ENCODE results near the gene KIF6. TPM values are rescaled to one million over a fixed set of nuclear protein-coding genes. Genes with fewer than 3 reads are reported as not detected.

Gene KIF6
- polyA plus RNA-seq, 1 donor (not counting 4 experiments of a cell fraction or from before 2014, with no cell fraction given) = 0.14 TPM

- Histone ChIP-seq H3K9ac (ENCODE audit: control insufficient read depth, extremely low read depth, insufficient read depth, low read length) (no peak overlapping the region), H3K4me2 (ENCODE audit: control insufficient read depth, extremely low read depth, insufficient read depth, low read depth, low read length) (no peak overlapping the region), H3K27me3 (ENCODE audit: control insufficient read depth, extremely low read depth, insufficient read depth, low read length) (peaks cover 11% of the 10 kb centered on the region), H3K79me2 (ENCODE audit: control insufficient read depth, insufficient read depth, low read length) (no peaks in the 10 kb centered on the region), H3K9me3 (ENCODE audit: control insufficient read depth, low read depth, low read length) (no peaks in the 10 kb centered on the region), H3K4me3 (ENCODE audit: control insufficient read depth in 2 of 3, extremely low read depth in 1 of 3, insufficient read depth in 2 of 3, low read depth in 1 of 3, low read length in 3 of 3) (no peak overlapping the region), H2AFZ (ENCODE audit: control insufficient read depth, low read length) (no peak overlapping the region), H4K20me1 (ENCODE audit: control insufficient read depth, extremely low read depth, insufficient read depth, low read length) (no peaks in the 10 kb centered on the region), H3K9me1 (ENCODE audit: control insufficient read depth, extremely low read depth, insufficient read depth, low read length) (no peaks in the 10 kb centered on the region), H3K27ac (ENCODE audit: control insufficient read depth, insufficient read depth, low read length) (no peak overlapping the region), H3K36me3 (ENCODE audit: control insufficient read depth in 2 of 2, extremely low read depth in 1 of 2, insufficient read depth in 2 of 2, low read length in 2 of 2) (no peaks in the 10 kb centered on the region), H3K4me1 (ENCODE audit: control insufficient read depth, extremely low read depth, insufficient read depth, low read length) (no peaks in the 10 kb centered on the region)
- no peak for FAIRE-seq
- TF ChIP-seq EZH2 (IDR thresholded peaks at IDR 0.05; ENCODE audit: low read length) = no peak
- TF ChIP-seq, protein P1, sequence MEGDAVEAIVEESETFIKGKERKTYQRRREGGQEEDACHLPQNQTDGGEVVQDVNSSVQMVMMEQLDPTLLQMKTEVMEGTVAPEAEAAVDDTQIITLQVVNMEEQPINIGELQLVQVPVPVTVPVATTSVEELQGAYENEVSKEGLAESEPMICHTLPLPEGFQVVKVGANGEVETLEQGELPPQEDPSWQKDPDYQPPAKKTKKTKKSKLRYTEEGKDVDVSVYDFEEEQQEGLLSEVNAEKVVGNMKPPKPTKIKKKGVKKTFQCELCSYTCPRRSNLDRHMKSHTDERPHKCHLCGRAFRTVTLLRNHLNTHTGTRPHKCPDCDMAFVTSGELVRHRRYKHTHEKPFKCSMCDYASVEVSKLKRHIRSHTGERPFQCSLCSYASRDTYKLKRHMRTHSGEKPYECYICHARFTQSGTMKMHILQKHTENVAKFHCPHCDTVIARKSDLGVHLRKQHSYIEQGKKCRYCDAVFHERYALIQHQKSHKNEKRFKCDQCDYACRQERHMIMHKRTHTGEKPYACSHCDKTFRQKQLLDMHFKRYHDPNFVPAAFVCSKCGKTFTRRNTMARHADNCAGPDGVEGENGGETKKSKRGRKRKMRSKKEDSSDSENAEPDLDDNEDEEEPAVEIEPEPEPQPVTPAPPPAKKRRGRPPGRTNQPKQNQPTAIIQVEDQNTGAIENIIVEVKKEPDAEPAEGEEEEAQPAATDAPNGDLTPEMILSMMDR (optimal IDR thresholded peaks at IDR 0.05 in 1 of 3, IDR thresholded peaks at IDR 0.05 in 1 of 3, conservative IDR thresholded peaks at IDR 0.05 in 1 of 3; ENCODE audit: extremely low read depth in 1 of 3, insufficient read depth in 2 of 3, low read length in 3 of 3) = no peak
- no peak for DNase-seq (ENCODE audit: low read depth, low spot score)
- dilution Hi-C loops (cut with MboI; ENCODE audit: extremely low pct_ligation_motif_present, low sequenced_read_pairs) = no loop called here
Measured at GRCh38 chr6:39294133-39294532, 431.1 kb downstream of the KIF6 start.

DNA sequence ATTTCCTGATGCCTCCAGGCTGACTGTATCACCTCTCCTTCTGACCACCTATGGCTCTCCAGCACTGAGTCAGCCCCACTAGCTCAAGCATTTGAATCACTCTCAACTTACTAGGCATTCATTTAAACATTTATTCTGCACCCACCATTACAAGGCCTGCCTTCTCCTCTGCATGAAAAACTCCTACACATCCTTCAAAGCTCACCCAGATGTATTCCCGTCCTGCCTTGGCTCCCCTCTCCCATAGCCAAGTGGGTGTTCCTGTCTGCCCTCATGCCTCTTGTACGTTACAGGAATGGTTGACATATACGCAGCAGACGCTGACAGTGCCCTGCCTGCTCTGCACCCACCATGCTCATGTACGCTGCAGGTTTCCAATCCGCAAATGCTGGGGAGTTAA is 432.6 kb downstream of the KIF6 start:
- Histone ChIP-seq H3K4me1 (ENCODE audit: control insufficient read depth, extremely low read depth, insufficient read depth, low read length) (no peaks in the 10 kb centered on the region), H3K36me3 (ENCODE audit: control insufficient read depth in 2 of 2, extremely low read depth in 1 of 2, insufficient read depth in 2 of 2, low read length in 2 of 2) (no peaks in the 10 kb centered on the region), H3K9ac (ENCODE audit: control insufficient read depth, extremely low read depth, insufficient read depth, low read length) (no peak overlapping the region), H3K27me3 (ENCODE audit: control insufficient read depth, extremely low read depth, insufficient read depth, low read length) (peaks cover 11% of the 10 kb centered on the region), H4K20me1 (ENCODE audit: control insufficient read depth, extremely low read depth, insufficient read depth, low read length) (no peaks in the 10 kb centered on the region), H3K4me2 (ENCODE audit: control insufficient read depth, extremely low read depth, insufficient read depth, low read depth, low read length) (no peak overlapping the region), H3K9me1 (ENCODE audit: control insufficient read depth, extremely low read depth, insufficient read depth, low read length) (no peaks in the 10 kb centered on the region), H3K4me3 (ENCODE audit: control insufficient read depth in 2 of 3, extremely low read depth in 1 of 3, insufficient read depth in 2 of 3, low read depth in 1 of 3, low read length in 3 of 3) (no peak overlapping the region), H3K9me3 (ENCODE audit: control insufficient read depth, low read depth, low read length) (no peaks in the 10 kb centered on the region), H2AFZ (ENCODE audit: control insufficient read depth, low read length) (no peak overlapping the region), H3K27ac (ENCODE audit: control insufficient read depth, insufficient read depth, low read length) (no peak overlapping the region), H3K79me2 (ENCODE audit: control insufficient read depth, insufficient read depth, low read length) (no peaks in the 10 kb centered on the region)
- FAIRE-seq (no peak), DNase-seq (ENCODE audit: low read depth, low spot score) (no peak)
- dilution Hi-C loops (cut with MboI; ENCODE audit: extremely low pct_ligation_motif_present, low sequenced_read_pairs) = no loop called here
- no peak for TF ChIP-seq EZH2 (IDR thresholded peaks at IDR 0.05; ENCODE audit: low read length)
- TF ChIP-seq, protein P1 (optimal IDR thresholded peaks at IDR 0.05 in 1 of 3, IDR thresholded peaks at IDR 0.05 in 1 of 3, conservative IDR thresholded peaks at IDR 0.05 in 1 of 3; ENCODE audit: extremely low read depth in 1 of 3, insufficient read depth in 2 of 3, low read length in 3 of 3) = no peak
